ENCODE data around the gene C1QTNF5. TPM values are rescaled to one million over a fixed set of nuclear protein-coding genes. Genes with fewer than 3 reads are reported as not detected.

C1QTNF5 gene
- total RNA-seq, 4 donors from 2014 or later = 10.3 to 26.4 (median 11.8) TPM

- TF ChIP-seq POLR2A (IDR thresholded peaks at IDR 0.05) = no peak
- no peak for TF ChIP-seq CTCF (IDR thresholded peaks at IDR 0.05)
- Histone ChIP-seq H3K36me3 (no peaks in the 10 kb centered on the region), H3K27ac (peak overlapping the region; percentile 68 to 87 (median 78)), H3K27me3 (no peaks in the 10 kb centered on the region), H3K4me1 (peaks cover 0 to 44% (median 23%) of the 10 kb centered on the region in 4 donors), H3K9me3 (no peaks in the 10 kb centered on the region), H3K4me3 (peak overlapping the region in 3 of 4 donors; percentile 23 to 61 (median 56))
- DNase-seq = no peak
Measured at GRCh38 chr11:119317592-119318239, 23.0 kb downstream of the C1QTNF5 start.

- Histone ChIP-seq H3K36me3 (peaks cover 0 to 7% (median 0%) of the 10 kb centered on the region in 3 donors), H3K4me1 (peaks cover 0 to 43% (median 23%) of the 10 kb centered on the region in 4 donors), H3K9me3 (no peaks in the 10 kb centered on the region), H3K27ac (peak within 1 kb of the TSS; percentile 68 to 87 (median 78)), H3K27me3 (no peaks in the 10 kb centered on the region), H3K4me3 (peak within 1 kb of the TSS; percentile 23 to 61 (median 48))
- DNase-seq = no peak
- TF ChIP-seq POLR2A (IDR thresholded peaks at IDR 0.05) (no peak), CTCF (IDR thresholded peaks at IDR 0.05) (no peak)
Measured at GRCh38 chr11:119316729-119317591, 23.7 kb downstream of the C1QTNF5 start, which contains the start of gene MCAM. MCAM (minus strand) TSS chr11:119317130; CDS start chr11:119317101, 29 bp downstream.

- H3K36me3 ChIP-seq = peaks cover 0 to 15% (median 0%) of the 10 kb centered on the region in 3 donors
- H3K27ac ChIP-seq = peak overlapping the region; percentile 51 to 87 (median 74)
- TF ChIP-seq CTCF (IDR thresholded peaks at IDR 0.05) (no peak), POLR2A (IDR thresholded peaks at IDR 0.05) (no peak)
- no peaks in the 10 kb centered on the region for H3K27me3 ChIP-seq
- H3K9me3 ChIP-seq = no peaks in the 10 kb centered on the region
- H3K4me3 ChIP-seq = peak overlapping the region; percentile 23 to 61 (median 48)
- H3K4me1 ChIP-seq = peaks cover 0 to 35% (median 21%) of the 10 kb centered on the region in 4 donors
- no peak for DNase-seq
Measured at GRCh38 chr11:119316016-119316728, 24.5 kb downstream of the C1QTNF5 start.

GRCh38 chr11:119315131-119316015 lies 25.3 kb downstream of the C1QTNF5 start:
- no peaks in the 10 kb centered on the region for H3K27me3 ChIP-seq

More at GRCh38 chr11:119315131-119316015, 25.3 kb downstream of the C1QTNF5 start:
- Histone ChIP-seq H3K36me3 (peaks cover 0 to 15% (median 0%) of the 10 kb centered on the region in 3 donors), H3K27ac (peak overlapping the region; percentile 32 to 87 (median 74)), H3K4me1 (peaks cover 0 to 29% (median 17%) of the 10 kb centered on the region in 4 donors), H3K9me3 (no peaks in the 10 kb centered on the region), H3K4me3 (peak overlapping the region; percentile 23 to 61 (median 48))
- DNase-seq = peak in 2 of 3 donors; percentile 64 to 74
- no peak for TF ChIP-seq POLR2A (IDR thresholded peaks at IDR 0.05)
- TF ChIP-seq CTCF (IDR thresholded peaks at IDR 0.05) = no peak
